ENCODE data around the gene TADA2B. TPM values are rescaled to one million over a fixed set of nuclear protein-coding genes. Genes with fewer than 3 reads are reported as not detected.
"Not testable (repeated sequence)": the region's sequence is repeated elsewhere in the genome, so short reads cannot be mapped to it uniquely, and the experiment has no call there.

Gene TADA2B
- total and polyA plus RNA-seq, 3 donors from 2014 or later, result 34.5 to 47.6 (median 42.2) TPM

- TF ChIP-seq POLR2A (IDR thresholded peaks at IDR 0.05), result no peak
- no peak for TF ChIP-seq CTCF (IDR thresholded peaks at IDR 0.05)
- H3K36me3 ChIP-seq (ENCODE audit: low read depth, missing control alignments), result no peaks in the 10 kb centered on the region
- 87 to 88% methylated on average over 13 to 16 of the region's 16 CpGs for WGBS, 2 donors
- DNase-seq, result no peak
- H3K4me1 ChIP-seq, result no peaks in the 10 kb centered on the region
- H3K27ac ChIP-seq, result no peak overlapping the region
- H3K27me3 ChIP-seq, result no peaks in the 10 kb centered on the region
- no peak overlapping the region for H3K4me3 ChIP-seq
- intact Hi-C loops (cut with DNase I; ENCODE audit: low total_unique reads), result no loop called here
- H3K9me3 ChIP-seq, result no peaks in the 10 kb centered on the region
Measured at GRCh38 chr4:7095611-7096155, 52.5 kb downstream of the TADA2B start.

DNA sequence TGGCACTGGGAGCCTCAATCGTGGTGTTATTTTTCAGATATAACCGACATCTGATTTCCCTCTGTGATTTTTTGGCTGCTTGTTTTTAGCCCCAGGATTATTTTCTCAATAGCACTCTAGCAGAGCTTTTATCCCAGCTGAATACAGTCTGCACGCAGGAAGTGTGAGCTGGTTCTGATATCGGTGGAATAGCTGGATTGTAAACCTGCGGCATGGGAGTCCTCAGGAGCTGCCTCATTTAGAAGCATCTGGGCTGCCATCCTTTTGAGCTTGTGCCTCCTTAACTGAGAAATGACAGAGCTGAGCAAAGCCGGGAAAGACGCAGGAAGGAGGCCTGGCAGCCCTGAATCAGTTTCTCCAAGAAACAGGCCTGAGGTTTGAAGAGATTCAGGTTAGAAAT lies 53.1 kb downstream of the TADA2B start:
- no peaks in the 10 kb centered on the region for H3K36me3 ChIP-seq (ENCODE audit: low read depth, missing control alignments)
- no peak for DNase-seq
- TF ChIP-seq CTCF (IDR thresholded peaks at IDR 0.05) (no peak), POLR2A (IDR thresholded peaks at IDR 0.05) (no peak)
- H3K4me1 ChIP-seq, result no peaks in the 10 kb centered on the region
- no peaks in the 10 kb centered on the region for H3K9me3 ChIP-seq
- intact Hi-C loops (cut with DNase I; ENCODE audit: low total_unique reads), result no loop called here
- H3K27me3 ChIP-seq, result no peaks in the 10 kb centered on the region
- H3K27ac ChIP-seq, result no peak overlapping the region
- H3K4me3 ChIP-seq, result no peak overlapping the region
- WGBS, 2 donors, result 73 to 80% methylated on average over 7 of the region's 7 CpGs

- intact Hi-C loops (cut with DNase I; ENCODE audit: low total_unique reads), result no loop called here
- Histone ChIP-seq H3K4me3 (peak overlapping the region in 1 of 2 donors; percentile 60), H3K9me3 (no peaks in the 10 kb centered on the region), H3K27me3 (no peaks in the 10 kb centered on the region), H3K27ac (no peak overlapping the region), H3K36me3 (ENCODE audit: low read depth, missing control alignments) (no peaks in the 10 kb centered on the region), H3K4me1 (peaks cover 21% of the 10 kb centered on the region)
- TF ChIP-seq CTCF (IDR thresholded peaks at IDR 0.05), result peak; percentile 29 to 72 (median 49)
- TF ChIP-seq POLR2A (IDR thresholded peaks at IDR 0.05), result no peak
- 27 to 28% methylated on average over 20 to 23 of the region's 24 CpGs for WGBS, 2 donors
- DNase-seq, result peak; percentile 80
Measured at GRCh38 chr4:7101692-7102515, 58.7 kb downstream of the TADA2B start.

- H3K27me3 ChIP-seq; H3K36me3 ChIP-seq (ENCODE audit: low read depth, missing control alignments); H3K9me3 ChIP-seq; DNase-seq; intact Hi-C loops (cut with DNase I; ENCODE audit: low total_unique reads): not testable (repeated sequence)
- peak overlapping the region in 1 of 2 donors; percentile 32 for H3K27ac ChIP-seq
- peaks cover 21% of the 10 kb centered on the region for H3K4me1 ChIP-seq
- peak overlapping the region; percentile 42 to 60 for H3K4me3 ChIP-seq
- 58 to 66% methylated on average over 12 of the region's 12 CpGs for WGBS, 2 donors
Measured at GRCh38 chr4:7102516-7102909, 59.3 kb downstream of the TADA2B start.

DNA sequence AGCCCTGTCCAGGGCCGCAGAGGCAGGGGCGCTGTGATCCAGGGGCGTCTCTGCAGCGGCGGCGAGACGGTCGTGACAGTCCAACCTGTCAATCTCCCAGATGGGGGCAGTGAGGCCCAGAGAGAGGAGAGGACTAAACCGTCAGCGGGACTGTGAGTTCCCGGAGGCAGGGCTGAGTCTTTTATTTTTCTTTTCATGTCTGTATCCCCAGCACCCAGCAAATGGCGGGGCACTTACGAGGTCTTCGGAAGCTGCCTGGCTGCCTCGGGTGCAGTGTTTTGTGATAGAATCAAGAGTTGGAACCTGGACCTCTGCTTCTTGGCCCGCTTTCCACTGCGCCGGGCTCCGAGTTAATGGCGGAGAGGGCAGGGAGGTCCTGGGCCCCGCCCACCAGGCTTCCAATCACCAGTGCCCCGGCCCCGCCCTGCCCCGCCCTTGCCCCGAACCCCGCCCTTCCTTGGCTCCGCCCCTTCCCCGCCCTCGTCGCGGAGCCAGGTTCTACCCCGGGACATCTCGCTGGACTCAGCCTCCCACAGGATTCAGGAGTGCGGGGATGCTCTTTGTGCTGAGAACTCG lies 59.9 kb downstream of the TADA2B start:
- no peaks in the 10 kb centered on the region for H3K27me3 ChIP-seq
- no peaks in the 10 kb centered on the region for H3K9me3 ChIP-seq
- TF ChIP-seq POLR2A (IDR thresholded peaks at IDR 0.05), result no peak
- TF ChIP-seq CTCF (IDR thresholded peaks at IDR 0.05), result no peak
- peak; percentile 95 for DNase-seq
- H3K4me3 ChIP-seq, result peak overlapping the region; percentile 42 to 60
- intact Hi-C loops (cut with DNase I; ENCODE audit: low total_unique reads), result no loop called here
- WGBS, 2 donors, result 7 to 13% methylated on average over 6 to 35 of the region's 35 CpGs
- H3K4me1 ChIP-seq, result peaks cover 21% of the 10 kb centered on the region
- H3K36me3 ChIP-seq (ENCODE audit: low read depth, missing control alignments), result no peaks in the 10 kb centered on the region
- H3K27ac ChIP-seq, result peak overlapping the region; percentile 27 to 32

Measured in testis (tissue), 3 donors.